ENCODE data around the gene ITIH2. TPM values are rescaled to one million over a fixed set of nuclear protein-coding genes. Genes with fewer than 3 reads are reported as not detected.

The ITIH2 gene
- total and polyA plus RNA-seq, 4 donors, result 261 to 1,345 (median 532) TPM

DNA sequence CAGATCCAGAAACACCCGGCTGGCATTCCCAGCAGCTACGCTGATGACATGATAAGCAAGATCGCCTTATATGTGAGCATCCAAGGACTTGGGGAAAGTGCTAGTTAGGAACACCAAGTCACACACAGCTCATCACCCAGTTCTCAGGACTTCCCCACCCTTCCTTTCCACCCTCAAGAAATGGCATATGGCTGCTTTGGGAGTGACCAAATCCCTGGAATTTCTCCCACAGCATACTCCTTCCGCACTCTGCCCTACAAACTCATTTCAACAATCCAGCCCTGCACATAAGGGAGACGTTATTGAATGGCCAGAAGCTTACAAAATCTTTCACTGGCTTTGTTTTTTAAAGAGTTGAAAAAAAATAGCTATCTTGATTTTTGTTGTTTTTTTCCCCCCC lies 40.6 kb upstream of the ITIH2 start:
- TF ChIP-seq FOXA2 (IDR thresholded peaks at IDR 0.05) (no peak), SP1 (IDR thresholded peaks at IDR 0.05) (no peak), JUND (IDR thresholded peaks at IDR 0.05) (no peak), ZBTB33 (IDR thresholded peaks at IDR 0.05) (no peak), GABPA (IDR thresholded peaks at IDR 0.05 in 1 of 2, conservative IDR thresholded peaks at IDR 0.05 in 1 of 2) (no peak), RXRA (IDR thresholded peaks at IDR 0.05) (no peak), HNF4A (conservative IDR thresholded peaks at IDR 0.05) (no peak), RAD21 (IDR thresholded peaks at IDR 0.05) (no peak)
- TF ChIP-seq, protein P1, sequence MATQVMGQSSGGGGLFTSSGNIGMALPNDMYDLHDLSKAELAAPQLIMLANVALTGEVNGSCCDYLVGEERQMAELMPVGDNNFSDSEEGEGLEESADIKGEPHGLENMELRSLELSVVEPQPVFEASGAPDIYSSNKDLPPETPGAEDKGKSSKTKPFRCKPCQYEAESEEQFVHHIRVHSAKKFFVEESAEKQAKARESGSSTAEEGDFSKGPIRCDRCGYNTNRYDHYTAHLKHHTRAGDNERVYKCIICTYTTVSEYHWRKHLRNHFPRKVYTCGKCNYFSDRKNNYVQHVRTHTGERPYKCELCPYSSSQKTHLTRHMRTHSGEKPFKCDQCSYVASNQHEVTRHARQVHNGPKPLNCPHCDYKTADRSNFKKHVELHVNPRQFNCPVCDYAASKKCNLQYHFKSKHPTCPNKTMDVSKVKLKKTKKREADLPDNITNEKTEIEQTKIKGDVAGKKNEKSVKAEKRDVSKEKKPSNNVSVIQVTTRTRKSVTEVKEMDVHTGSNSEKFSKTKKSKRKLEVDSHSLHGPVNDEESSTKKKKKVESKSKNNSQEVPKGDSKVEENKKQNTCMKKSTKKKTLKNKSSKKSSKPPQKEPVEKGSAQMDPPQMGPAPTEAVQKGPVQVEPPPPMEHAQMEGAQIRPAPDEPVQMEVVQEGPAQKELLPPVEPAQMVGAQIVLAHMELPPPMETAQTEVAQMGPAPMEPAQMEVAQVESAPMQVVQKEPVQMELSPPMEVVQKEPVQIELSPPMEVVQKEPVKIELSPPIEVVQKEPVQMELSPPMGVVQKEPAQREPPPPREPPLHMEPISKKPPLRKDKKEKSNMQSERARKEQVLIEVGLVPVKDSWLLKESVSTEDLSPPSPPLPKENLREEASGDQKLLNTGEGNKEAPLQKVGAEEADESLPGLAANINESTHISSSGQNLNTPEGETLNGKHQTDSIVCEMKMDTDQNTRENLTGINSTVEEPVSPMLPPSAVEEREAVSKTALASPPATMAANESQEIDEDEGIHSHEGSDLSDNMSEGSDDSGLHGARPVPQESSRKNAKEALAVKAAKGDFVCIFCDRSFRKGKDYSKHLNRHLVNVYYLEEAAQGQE (IDR thresholded peaks at IDR 0.05), result no peak
- TF ChIP-seq, protein P2, sequence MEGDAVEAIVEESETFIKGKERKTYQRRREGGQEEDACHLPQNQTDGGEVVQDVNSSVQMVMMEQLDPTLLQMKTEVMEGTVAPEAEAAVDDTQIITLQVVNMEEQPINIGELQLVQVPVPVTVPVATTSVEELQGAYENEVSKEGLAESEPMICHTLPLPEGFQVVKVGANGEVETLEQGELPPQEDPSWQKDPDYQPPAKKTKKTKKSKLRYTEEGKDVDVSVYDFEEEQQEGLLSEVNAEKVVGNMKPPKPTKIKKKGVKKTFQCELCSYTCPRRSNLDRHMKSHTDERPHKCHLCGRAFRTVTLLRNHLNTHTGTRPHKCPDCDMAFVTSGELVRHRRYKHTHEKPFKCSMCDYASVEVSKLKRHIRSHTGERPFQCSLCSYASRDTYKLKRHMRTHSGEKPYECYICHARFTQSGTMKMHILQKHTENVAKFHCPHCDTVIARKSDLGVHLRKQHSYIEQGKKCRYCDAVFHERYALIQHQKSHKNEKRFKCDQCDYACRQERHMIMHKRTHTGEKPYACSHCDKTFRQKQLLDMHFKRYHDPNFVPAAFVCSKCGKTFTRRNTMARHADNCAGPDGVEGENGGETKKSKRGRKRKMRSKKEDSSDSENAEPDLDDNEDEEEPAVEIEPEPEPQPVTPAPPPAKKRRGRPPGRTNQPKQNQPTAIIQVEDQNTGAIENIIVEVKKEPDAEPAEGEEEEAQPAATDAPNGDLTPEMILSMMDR (IDR thresholded peaks at IDR 0.05; ENCODE audit: low read depth, low read length, missing input control), result no peak
- TF ChIP-seq, protein P3, sequence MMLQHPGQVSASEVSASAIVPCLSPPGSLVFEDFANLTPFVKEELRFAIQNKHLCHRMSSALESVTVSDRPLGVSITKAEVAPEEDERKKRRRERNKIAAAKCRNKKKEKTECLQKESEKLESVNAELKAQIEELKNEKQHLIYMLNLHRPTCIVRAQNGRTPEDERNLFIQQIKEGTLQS (IDR thresholded peaks at IDR 0.05), result no peak
- WGBS, result 77% methylated on average over 5 of the region's 5 CpGs

GRCh38 chr10:7664707-7665106 lies 38.4 kb upstream of the ITIH2 start:
- Histone ChIP-seq H3K4me3 (ENCODE audit: low read depth in 1 of 3, low read length in 3 of 3) (no peak overlapping the region), H3K27ac (ENCODE audit: low read depth in 1 of 2, low read length in 2 of 2) (no peak overlapping the region), H3K9me3 (ENCODE audit: control insufficient read depth in 4 of 4, low read length in 3 of 4) (no peaks in the 10 kb centered on the region), H3K36me3 (ENCODE audit: control insufficient read depth in 4 of 4, insufficient read depth in 3 of 4, low read depth in 1 of 4, low read length in 3 of 4) (peaks cover 0 to 1% (median 0%) of the 10 kb centered on the region in 4 donors), H3K4me1 (ENCODE audit: control insufficient read depth in 4 of 4, insufficient read depth in 4 of 4, low read length in 3 of 4) (peaks cover 0 to 11% (median 10%) of the 10 kb centered on the region in 4 donors), H3K27me3 (ENCODE audit: control insufficient read depth in 4 of 4, insufficient read depth in 4 of 4, low read length in 3 of 4) (peaks cover 0 to 13% (median 7%) of the 10 kb centered on the region in 4 donors), H3K9ac (ENCODE audit: low read depth in 1 of 2, low read length in 2 of 2) (no peak overlapping the region)
- WGBS, result 56% methylated on average over 2 of the region's 2 CpGs
- no peak for DNase-seq (ENCODE audit: low spot score)
- TF ChIP-seq HNF4G (IDR thresholded peaks at IDR 0.05) (no peak), TAF1 (conservative IDR thresholded peaks at IDR 0.05) (no peak), YY1 (IDR thresholded peaks at IDR 0.05) (no peak), HNF4A (conservative IDR thresholded peaks at IDR 0.05) (no peak), JUND (IDR thresholded peaks at IDR 0.05) (no peak), NR2F2 (IDR thresholded peaks at IDR 0.05) (no peak), MAX (IDR thresholded peaks at IDR 0.05) (no peak), EGR1 (IDR thresholded peaks at IDR 0.05; ENCODE audit: low read depth in 2 of 2) (no peak)
- TF ChIP-seq, protein P1 (IDR thresholded peaks at IDR 0.05), result no peak
- TF ChIP-seq, protein P2 (IDR thresholded peaks at IDR 0.05; ENCODE audit: low read depth, low read length, missing input control), result no peak

More for the DNA sequence above, 40.6 kb upstream of the ITIH2 start:
- peaks cover 0 to 1% (median 0%) of the 10 kb centered on the region in 4 donors for H3K36me3 ChIP-seq (ENCODE audit: control insufficient read depth in 4 of 4, insufficient read depth in 3 of 4, low read depth in 1 of 4, low read length in 3 of 4)
- H3K27me3 ChIP-seq (ENCODE audit: control insufficient read depth in 4 of 4, insufficient read depth in 4 of 4, low read length in 3 of 4), result peaks cover 0 to 13% (median 6%) of the 10 kb centered on the region in 4 donors
- no peaks in the 10 kb centered on the region for H3K9me3 ChIP-seq (ENCODE audit: control insufficient read depth in 4 of 4, low read length in 3 of 4)
- H3K27ac ChIP-seq (ENCODE audit: low read depth in 1 of 2, low read length in 2 of 2), result no peak overlapping the region
- DNase-seq (ENCODE audit: low spot score), result no peak
- no peak overlapping the region for H3K9ac ChIP-seq (ENCODE audit: low read depth in 1 of 2, low read length in 2 of 2)
- H3K4me3 ChIP-seq (ENCODE audit: low read depth in 1 of 3, low read length in 3 of 3), result no peak overlapping the region
- H3K4me1 ChIP-seq (ENCODE audit: control insufficient read depth in 4 of 4, insufficient read depth in 4 of 4, low read length in 3 of 4), result peaks cover 0 to 11% (median 10%) of the 10 kb centered on the region in 4 donors

All from liver (tissue), 9 donors.